Gastrocnemius medialis (tissue), 4 donors: ENCODE data around the gene ZNF771. TPM values are rescaled to one million over a fixed set of nuclear protein-coding genes. Genes with fewer than 3 reads are reported as not detected.
A peak's percentile ranks its signal among the peaks of the same experiment; 100 is the strongest.

ENCODE experiments used
- ATAC-seq, 2 donors: fragments of 150-250 bp; one replicate each; pipeline ENCODE4 v1.9.1; 2016
- DNase-seq, 2 donors: peaks; one replicate each; pipeline ENCODE4 v3.0.0-alpha.2; 2019
- H3K27ac ChIP-seq, 4 donors: fragments of 200-600 bp; sonication (generic); 1 replicate in 1 of 4; 2 replicates in 3 of 4; pipeline ENCODE4 v1.5.1; 2016 to 2018; ENCODE audit warnings: mild to moderate bottlenecking in 2 of 4, moderate library complexity in 1 of 4
- H3K27me3 ChIP-seq, 3 donors: fragments of 200-600 bp; sonication (generic) in 2 of 3; 1 replicate in 1 of 3; 2 replicates in 2 of 3; pipeline versions ENCODE4 v1.5.1 to v1.6.0; 2016 to 2019; ENCODE audit warnings: mild to moderate bottlenecking in 1 of 3, moderate library complexity in 1 of 3
- H3K36me3 ChIP-seq, 2 donors: fragments of 200-600 bp; sonication (generic) in 1 of 2; one replicate each; pipeline ENCODE4 v1.5.1; 2017 to 2018
- H3K4me1 ChIP-seq, 2 donors: fragments of 200-600 bp; sonication (generic) in 1 of 2; one replicate each; pipeline ENCODE4 v1.5.1; 2016 to 2017; ENCODE audit warnings: mild to moderate bottlenecking in 2 of 2
- H3K4me3 ChIP-seq, 4 donors: fragments of 200-600 bp; sonication (generic) in 3 of 4; 1 replicate in 1 of 4; 2 replicates in 3 of 4; pipeline ENCODE4 v1.5.1; 2016 to 2019; ENCODE audit warnings: mild to moderate bottlenecking in 2 of 4
- H3K9me3 ChIP-seq, 3 donors: fragments of 200-600 bp; sonication (generic) in 2 of 3; 1 replicate in 1 of 3; 2 replicates in 2 of 3; pipeline ENCODE4 v1.5.1; 2016 to 2019
- CTCF ChIP-seq, 5 experiments: fragments of 450-650 bp in 3 of 5; fragments of 200-600 bp in 2 of 5; sonication (generic) in 2 of 5; IDR thresholded peaks in 4 of 5; conservative IDR thresholded peaks in 1 of 5; 1 replicate in 4 of 5; 2 replicates in 1 of 5; pipeline ENCODE4 v1.5.1; 2016 to 2019; ENCODE audit warnings: antibody characterized with exemption in 5 of 5, mild to moderate bottlenecking in 3 of 5, moderate library complexity in 3 of 5
- POLR2A ChIP-seq, 2 donors: fragments of 450-650 bp; IDR thresholded peaks; one replicate each; pipeline ENCODE4 v1.6.1; 2017; ENCODE audit warnings: antibody characterized with exemption in 2 of 2, mild to moderate bottlenecking in 2 of 2, moderate library complexity in 2 of 2
- in situ Hi-C, 4 donors: fragments of 200-750 bp; cut with MboI; loops; one replicate each; pipeline versions ENCODE4 v1.15.0 to v1.8.0; 2017; ENCODE audit warnings: low sequenced_read_pairs in 4 of 4
- intact Hi-C: fragments of 100-400 bp; cut with DNase I; formaldehyde crosslinking; loops from one replicate; pipeline ENCODE4 v1.15.1; 2023; ENCODE audit warnings: low total_unique reads
- total RNA-seq, 4 donors: library from RNA; depleted of rRNA; stranded (reverse); fragments of >200 nt; gene quantifications; one replicate each; pipeline versions ENCODE4 v1.1.0 to v1.2.3, GENCODE V29; 2016

The ZNF771 gene
- total RNA-seq, 4 donors from 2014 or later = 16.7 to 34.1 (median 24.7) TPM

- DNase-seq = peak; percentile 97 to 99
- H3K4me3 ChIP-seq = peak overlapping the region; percentile 65 to 93 (median 80)
- in situ Hi-C loops (no loop called here), intact Hi-C loops (loop anchor here (1.0 to 10.0 kb wide), 4 partner anchors 17 to 284 kb away; partner anchors contain the start of genes TBX6, YPEL3, ZNF48 and ZNF771)
- peak; percentile 78 to 86 for ATAC-seq
- H3K36me3 ChIP-seq = no peaks in the 10 kb centered on the region
- TF ChIP-seq POLR2A (IDR thresholded peaks at IDR 0.05) (peak in 1 of 2 donors; percentile 3), CTCF (IDR thresholded peaks at IDR 0.05 in 4 of 5, conservative IDR thresholded peaks at IDR 0.05 in 1 of 5) (peak in 1 of 5 experiments; percentile 11)
- no peaks in the 10 kb centered on the region for H3K27me3 ChIP-seq
- H3K4me1 ChIP-seq = peaks cover 14 to 47% of the 10 kb centered on the region in 2 donors
- H3K9me3 ChIP-seq = no peaks in the 10 kb centered on the region
- H3K27ac ChIP-seq = peak overlapping the region; percentile 95 to 100 (median 98)
These were observed 28.9 kb upstream of the ZNF771 start for GRCh38 chr16:30378236-30379157.

- Histone ChIP-seq H3K36me3 (no peaks in the 10 kb centered on the region), H3K27me3 (no peaks in the 10 kb centered on the region), H3K9me3 (no peaks in the 10 kb centered on the region), H3K27ac (peak overlapping the region; percentile 95 to 100 (median 98)), H3K4me3 (peak overlapping the region; percentile 65 to 93 (median 70)), H3K4me1 (peaks cover 14 to 45% of the 10 kb centered on the region in 2 donors)
- in situ Hi-C loops = no loop called here
- no peak for ATAC-seq
- TF ChIP-seq CTCF (IDR thresholded peaks at IDR 0.05 in 4 of 5, conservative IDR thresholded peaks at IDR 0.05 in 1 of 5) (no peak), POLR2A (IDR thresholded peaks at IDR 0.05) (no peak)
- no peak for DNase-seq
- intact Hi-C loops = loop anchor here (2.0 to 10.0 kb wide), 3 partner anchors 28 to 284 kb away; partner anchors contain the start of genes TBX6, YPEL3 and ZNF771
These were observed 28.1 kb upstream of the ZNF771 start for GRCh38 chr16:30379158-30379783.

- H3K4me3 ChIP-seq = no peak overlapping the region
- in situ Hi-C loops = no loop called here
- peaks cover 14 to 35% of the 10 kb centered on the region in 2 donors for H3K4me1 ChIP-seq
- H3K36me3 ChIP-seq = no peaks in the 10 kb centered on the region
- no peak for DNase-seq
- H3K27me3 ChIP-seq = no peaks in the 10 kb centered on the region
- TF ChIP-seq POLR2A (IDR thresholded peaks at IDR 0.05) (no peak), CTCF (IDR thresholded peaks at IDR 0.05 in 4 of 5, conservative IDR thresholded peaks at IDR 0.05 in 1 of 5) (no peak)
- intact Hi-C loops = no loop called here
- peak overlapping the region in 2 of 4 donors; percentile 38 to 44 for H3K27ac ChIP-seq
- no peaks in the 10 kb centered on the region for H3K9me3 ChIP-seq
- ATAC-seq = no peak
These were observed 27.2 kb upstream of the ZNF771 start for GRCh38 chr16:30380072-30380802.

- no peak for TF ChIP-seq POLR2A (IDR thresholded peaks at IDR 0.05)
- no peak for TF ChIP-seq CTCF (IDR thresholded peaks at IDR 0.05 in 4 of 5, conservative IDR thresholded peaks at IDR 0.05 in 1 of 5)
- no peaks in the 10 kb centered on the region for H3K27me3 ChIP-seq
- intact Hi-C loops (no loop called here), in situ Hi-C loops (no loop called here)
- no peak for ATAC-seq
- no peaks in the 10 kb centered on the region for H3K9me3 ChIP-seq
- H3K4me1 ChIP-seq = peaks cover 14 to 29% of the 10 kb centered on the region in 2 donors
- no peaks in the 10 kb centered on the region for H3K36me3 ChIP-seq
- peak overlapping the region in 2 of 4 donors; percentile 38 to 44 for H3K27ac ChIP-seq
- no peak for DNase-seq
- no peak overlapping the region for H3K4me3 ChIP-seq
These were observed 26.6 kb upstream of the ZNF771 start for GRCh38 chr16:30380803-30381208.
